Measurements from ENCODE around the gene OR1J2. TPM values are rescaled to one million over a fixed set of nuclear protein-coding genes. Genes with fewer than 3 reads are reported as not detected.
"Not testable (repeated sequence)": the region's sequence is repeated elsewhere in the genome, so short reads cannot be mapped to it uniquely, and the experiment has no call there.

The OR1J2 gene
- not detected for polyA plus RNA-seq (ENCODE audit: insufficient read length in 3 of 3)

DNA sequence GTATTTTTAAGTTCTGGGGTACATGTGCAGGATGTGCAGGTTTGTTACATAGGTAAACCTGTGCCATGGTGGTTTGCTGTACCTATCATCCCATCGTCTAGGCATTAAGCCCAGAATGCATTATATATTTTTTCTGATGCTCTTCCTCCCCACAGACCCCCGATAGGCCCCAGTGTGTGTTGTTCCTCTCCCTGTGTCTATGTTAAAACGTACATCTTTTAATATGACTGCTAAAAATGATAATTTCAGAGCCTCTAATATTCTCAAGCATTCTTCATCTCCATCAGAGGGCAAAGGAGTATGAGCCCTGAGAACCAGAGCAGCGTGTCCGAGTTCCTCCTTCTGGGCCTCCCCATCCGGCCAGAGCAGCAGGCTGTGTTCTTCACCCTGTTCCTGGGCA lies at the start of gene OR1J2:
Gene OR1J2, plus strand, starts transcription at position 301 of the 400 bp plus-strand sequence. Its CDS starts 0 bp downstream, at position 301.
- no peak for DNase-seq (ENCODE audit: low read depth in 3 of 3, low spot score in 2 of 3)

- DNase-seq (ENCODE audit: low read depth in 3 of 3, low spot score in 2 of 3) = no peak
These were observed 46.6 kb upstream of the OR1J2 start for GRCh38 chr9:122463828-122464632.

GRCh38 chr9:122464633-122465567 lies 45.7 kb upstream of the OR1J2 start:
- peak; percentile 40 to 53 (median 53) for DNase-seq (ENCODE audit: low read depth in 3 of 3, low spot score in 2 of 3)

- DNase-seq (ENCODE audit: low read depth in 3 of 3, low spot score in 2 of 3) = no peak
These were observed 44.1 kb upstream of the OR1J2 start for GRCh38 chr9:122466456-122466855.

- no peak for DNase-seq (ENCODE audit: low read depth in 3 of 3, low spot score in 2 of 3)
These were observed 41.9 kb upstream of the OR1J2 start for GRCh38 chr9:122468735-122469134.

DNA sequence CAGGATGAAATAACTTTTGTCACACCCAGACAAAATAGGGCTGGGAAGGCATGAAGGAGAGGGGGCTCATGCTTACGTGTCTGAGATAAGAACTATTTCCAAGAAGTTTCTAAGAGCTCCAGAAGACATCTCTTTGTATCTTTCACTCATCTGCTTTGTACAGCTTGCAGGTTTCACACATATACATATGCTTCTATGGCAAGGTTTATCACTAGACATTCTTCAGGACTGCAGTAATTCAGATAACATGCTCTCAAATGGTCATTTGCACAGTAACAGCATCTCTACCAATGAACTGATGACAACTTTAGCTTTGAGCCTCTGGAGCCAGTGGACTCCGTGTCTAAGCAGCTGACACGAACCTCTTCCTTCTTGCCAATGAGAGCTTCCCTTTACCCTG lies 36.0 kb upstream of the OR1J2 start:
- DNase-seq (ENCODE audit: low read depth in 3 of 3, low spot score in 2 of 3) = no peak

DNA sequence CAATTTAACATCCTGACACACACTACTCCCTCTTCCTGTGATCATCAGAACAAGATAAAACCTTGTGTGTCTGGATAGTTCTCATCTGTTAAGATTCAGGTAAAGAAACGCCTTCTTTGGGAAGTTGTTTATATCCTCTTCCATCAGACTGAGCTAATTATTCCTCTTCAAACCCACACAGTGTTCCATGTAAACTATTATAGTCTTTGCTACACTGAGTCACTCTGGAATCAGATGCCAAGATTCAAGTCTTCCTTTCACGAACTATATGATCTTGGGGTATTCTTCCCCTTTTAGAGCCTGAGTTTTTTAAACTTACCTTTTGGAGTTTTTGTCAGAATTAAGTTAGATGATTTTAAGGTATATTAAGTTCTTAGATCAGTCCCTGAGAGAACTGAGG lies 34.9 kb upstream of the OR1J2 start:
- DNase-seq (ENCODE audit: low read depth in 3 of 3, low spot score in 2 of 3) = no peak

DNA sequence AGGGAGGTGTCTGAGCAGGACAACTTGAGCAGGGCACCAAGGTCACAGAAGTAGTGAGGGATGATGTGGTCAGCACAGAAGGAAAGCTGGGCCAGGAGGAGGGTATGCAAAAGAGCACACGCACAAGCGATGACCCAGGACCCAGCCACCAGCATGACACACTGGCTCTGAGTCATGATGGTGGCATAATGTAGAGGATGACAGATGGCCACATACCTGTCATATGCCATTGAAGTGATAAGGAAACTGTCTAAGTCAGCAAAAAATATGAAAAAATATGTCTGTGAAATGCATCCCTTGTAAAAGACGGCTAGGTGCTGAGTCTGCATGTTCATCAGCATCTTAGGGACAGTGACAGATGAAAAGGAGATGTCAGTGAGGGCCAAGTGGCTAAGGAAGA lies 33.3 kb upstream of the OR1J2 start:
- no peak for DNase-seq (ENCODE audit: low read depth in 3 of 3, low spot score in 2 of 3)

GRCh38 chr9:122477826-122478225 lies 32.8 kb upstream of the OR1J2 start, which contains the start of gene OR1J1:
Gene OR1J1, minus strand, starts transcription at chr9:122477926. Its CDS starts 0 bp downstream, at chr9:122477926.
- no peak for DNase-seq (ENCODE audit: low read depth in 3 of 3, low spot score in 2 of 3)

GRCh38 chr9:122479062-122479461 lies 31.5 kb upstream of the OR1J2 start:
- DNase-seq (ENCODE audit: low read depth in 3 of 3, low spot score in 2 of 3) = no peak

- peak in 1 of 3 donors; percentile 2 for DNase-seq (ENCODE audit: low read depth in 3 of 3, low spot score in 2 of 3)
These were observed 11.7 kb upstream of the OR1J2 start for GRCh38 chr9:122498883-122499288.

- no peak for DNase-seq (ENCODE audit: low read depth in 3 of 3, low spot score in 2 of 3)
These were observed 3.6 kb upstream of the OR1J2 start for GRCh38 chr9:122506964-122507363.

DNA sequence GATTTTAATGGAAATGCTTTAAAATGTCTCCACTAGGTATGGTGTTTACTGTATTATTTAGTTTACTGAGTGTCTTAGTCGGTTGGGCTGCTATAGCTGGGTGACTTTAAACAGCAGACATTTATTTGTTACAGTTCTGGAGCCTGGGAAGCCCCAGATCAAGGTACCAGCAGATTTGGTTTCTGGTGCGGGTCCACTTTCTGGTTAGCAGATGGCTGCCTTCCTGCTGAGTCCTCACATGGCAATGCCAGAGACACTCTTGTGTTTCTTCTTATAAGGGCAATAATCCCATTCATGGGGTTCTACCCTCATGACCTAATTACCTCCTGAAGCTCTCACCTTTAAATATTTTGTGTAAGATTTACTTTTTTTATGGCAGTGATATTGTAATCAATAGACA lies 7.6 kb downstream of the OR1J2 start:
- no peak for DNase-seq (ENCODE audit: low read depth in 3 of 3, low spot score in 2 of 3)

- no peak for DNase-seq (ENCODE audit: low read depth in 3 of 3, low spot score in 2 of 3)
These were observed 8.2 kb downstream of the OR1J2 start, which contains the start of gene OR1J4 for GRCh38 chr9:122518841-122519240. Gene OR1J4, plus strand, starts transcription at chr9:122519141. Its CDS starts 0 bp downstream, at chr9:122519141.

DNA sequence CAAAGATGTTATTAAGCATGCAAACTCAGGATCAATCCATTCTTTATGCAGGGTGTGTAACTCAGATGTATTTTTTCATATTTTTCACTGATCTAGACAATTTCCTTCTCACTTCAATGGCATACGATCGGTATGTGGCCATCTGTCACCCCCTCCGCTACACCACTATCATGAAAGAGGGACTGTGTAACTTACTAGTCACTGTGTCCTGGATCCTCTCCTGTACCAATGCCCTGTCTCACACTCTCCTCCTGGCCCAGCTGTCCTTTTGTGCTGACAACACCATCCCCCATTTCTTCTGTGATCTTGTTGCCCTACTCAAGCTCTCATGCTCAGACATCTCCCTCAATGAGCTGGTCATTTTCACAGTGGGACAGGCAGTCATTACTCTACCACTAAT lies 8.8 kb downstream of the OR1J2 start:
- no peak for DNase-seq (ENCODE audit: low read depth in 3 of 3, low spot score in 2 of 3)

- no peak for DNase-seq (ENCODE audit: low read depth in 3 of 3, low spot score in 2 of 3)
These were observed 16.0 kb downstream of the OR1J2 start for GRCh38 chr9:122526602-122527001.

GRCh38 chr9:122527193-122527592 lies 16.6 kb downstream of the OR1J2 start, which contains the start of gene OR1N1:
Gene OR1N1, minus strand, starts transcription at chr9:122527293. Its CDS starts 0 bp downstream, at chr9:122527293.
- DNase-seq (ENCODE audit: low read depth in 3 of 3, low spot score in 2 of 3) = no peak

DNA sequence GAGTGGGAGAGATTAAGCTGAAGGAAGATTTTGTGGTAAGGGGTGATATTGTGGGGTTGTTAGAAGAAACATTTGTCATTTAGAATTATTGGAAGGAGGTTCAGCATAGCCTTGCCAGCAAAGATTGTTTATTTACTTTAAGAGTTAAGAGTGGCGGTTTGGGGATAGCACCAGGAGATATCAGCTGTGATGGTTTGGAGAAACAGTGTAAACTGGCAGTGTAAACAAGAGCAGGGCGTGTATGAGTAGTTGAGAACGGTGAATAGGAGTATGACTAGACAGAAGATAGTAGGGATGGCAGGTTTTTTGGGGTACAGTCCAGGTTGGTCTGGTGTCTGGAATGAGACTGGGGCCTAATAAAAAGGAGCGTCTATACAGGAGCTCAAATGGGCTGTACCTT lies 20.6 kb downstream of the OR1J2 start:
- not testable (repeated sequence) for DNase-seq (ENCODE audit: low read depth in 3 of 3, low spot score in 2 of 3)

DNA sequence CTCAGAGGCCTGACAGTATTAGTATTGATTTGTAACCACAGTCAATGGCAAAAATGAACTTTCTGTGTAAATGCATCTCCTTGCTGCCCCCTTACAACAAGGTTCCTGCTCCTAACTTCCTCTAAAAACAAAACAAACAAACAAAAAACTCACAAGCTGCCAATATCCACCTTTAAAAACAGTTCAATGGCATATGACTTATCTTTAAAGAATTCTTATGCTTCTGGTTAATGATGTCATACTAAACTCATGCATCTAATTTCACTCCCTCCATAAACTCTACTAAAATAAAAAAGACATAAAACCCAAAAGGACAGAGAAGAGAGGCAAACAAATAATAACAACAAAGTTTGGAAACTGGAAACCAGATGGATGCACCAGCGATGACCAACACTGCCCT lies 25.5 kb downstream of the OR1J2 start:
- DNase-seq (ENCODE audit: low read depth in 3 of 3, low spot score in 2 of 3) = no peak

GRCh38 chr9:122537066-122537465 lies 26.5 kb downstream of the OR1J2 start:
- not testable (repeated sequence) for DNase-seq (ENCODE audit: low read depth in 3 of 3, low spot score in 2 of 3)

DNA sequence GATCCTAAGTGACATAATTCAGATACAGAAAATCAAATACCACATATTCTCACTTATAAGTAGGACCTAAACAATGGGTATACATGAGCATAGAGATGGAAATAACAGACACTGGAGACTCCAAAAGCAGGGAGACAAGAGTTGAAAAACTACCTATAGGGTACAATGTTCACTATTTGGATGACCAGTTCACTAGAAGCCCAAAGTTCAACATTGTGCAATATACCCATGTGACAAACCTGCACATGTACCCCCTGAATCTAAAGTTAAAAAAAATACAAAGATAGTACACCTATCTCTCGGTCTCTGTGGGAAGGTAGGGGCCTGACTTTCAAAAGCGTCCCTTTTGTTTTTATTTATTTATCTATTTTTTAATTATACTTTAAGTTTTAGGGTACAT lies 28.2 kb downstream of the OR1J2 start:
- no peak for DNase-seq (ENCODE audit: low read depth in 3 of 3, low spot score in 2 of 3)
